IPS-15b (cell line): ENCODE measurements around the gene TSPAN3.

Source experiments
- H3K27me3 ChIP-seq: one replicate; pipeline ENCODE4 v1.6.1; 2013; ENCODE audit warnings: low read length; ENCODE audit not compliant: control insufficient read depth, insufficient read depth
- H3K36me3 ChIP-seq: one replicate; pipeline ENCODE4 v1.6.1; 2013; ENCODE audit warnings: low read length; ENCODE audit not compliant: control insufficient read depth, insufficient read depth
- H3K4me1 ChIP-seq: one replicate; pipeline ENCODE4 v1.6.1; 2013; ENCODE audit warnings: mild to moderate bottlenecking, low read length; ENCODE audit not compliant: control insufficient read depth, insufficient read depth
- H3K4me3 ChIP-seq: one replicate; pipeline ENCODE4 v1.5.1; 2013; ENCODE audit warnings: low read depth, low read length
- H3K9ac ChIP-seq: one replicate; pipeline ENCODE4 v1.6.1; 2013; ENCODE audit warnings: low read depth, mild to moderate bottlenecking, low read length
- H3K9me3 ChIP-seq: one replicate; pipeline ENCODE4 v1.6.1; 2013; ENCODE audit warnings: mild to moderate bottlenecking, low read length; ENCODE audit not compliant: control insufficient read depth, insufficient read depth

TSPAN3 gene

DNA sequence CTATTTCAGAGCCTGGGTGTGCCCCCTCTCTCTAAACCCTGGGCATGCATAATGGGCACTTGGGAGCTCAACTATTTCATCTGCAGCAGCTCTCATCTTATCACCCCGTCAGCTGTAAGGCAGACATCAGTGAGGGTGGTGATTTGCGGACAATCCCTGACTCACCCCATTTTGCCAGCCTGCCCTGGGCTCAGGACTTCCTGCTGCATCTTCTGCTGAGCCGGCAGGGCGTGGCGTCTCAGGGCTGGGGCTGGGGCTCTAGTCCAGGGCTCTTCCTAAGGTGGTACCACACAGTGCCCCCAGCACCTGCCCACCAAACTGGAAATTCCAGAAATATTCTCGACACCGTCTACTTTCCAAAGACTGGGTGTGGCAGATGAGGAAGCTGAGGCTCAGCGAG is 76.9 kb downstream of the TSPAN3 start:
- H3K4me3 ChIP-seq: no peak overlapping the region
- no peaks in the 10 kb centered on the region for H3K27me3 ChIP-seq
- H3K9me3 ChIP-seq: no peaks in the 10 kb centered on the region
- no peak overlapping the region for H3K9ac ChIP-seq
- H3K36me3 ChIP-seq: no peaks in the 10 kb centered on the region
- H3K4me1 ChIP-seq: no peaks in the 10 kb centered on the region

- Histone ChIP-seq H3K36me3 (no peaks in the 10 kb centered on the region), H3K4me1 (no peaks in the 10 kb centered on the region), H3K27me3 (no peaks in the 10 kb centered on the region), H3K9me3 (no peaks in the 10 kb centered on the region), H3K9ac (no peak overlapping the region), H3K4me3 (no peak overlapping the region)
Observed at GRCh38 chr15:76993114-76993725, 77.7 kb downstream of the TSPAN3 start.

GRCh38 chr15:76991741-76992645 is 78.9 kb downstream of the TSPAN3 start:
- Histone ChIP-seq H3K27me3 (no peaks in the 10 kb centered on the region), H3K9me3 (no peaks in the 10 kb centered on the region), H3K36me3 (no peaks in the 10 kb centered on the region), H3K9ac (no peak overlapping the region), H3K4me1 (no peaks in the 10 kb centered on the region), H3K4me3 (no peak overlapping the region)
